Stomach (tissue), 4 donors: ENCODE results near the gene ME3.

ENCODE experiments used
- POLR2A ChIP-seq, 4 donors: fragments of 450-650 bp; IDR thresholded peaks; one replicate each; pipeline ENCODE4 v1.6.1; 2016; ENCODE audit warnings: antibody characterized with exemption in 4 of 4, control low read depth in 2 of 4, mild to moderate bottlenecking in 1 of 4, moderate library complexity in 1 of 4
- TF ChIP-seq, protein P1 (sequence below), 7 experiments: fragments of 450-650 bp in 4 of 7; fragments of 200-600 bp in 3 of 7; sonication (generic) in 3 of 7; IDR thresholded peaks; one replicate each; pipeline ENCODE4 v1.5.1; 2016 to 2019; ENCODE audit warnings: antibody characterized with exemption in 7 of 7, control low read depth in 2 of 7, mild to moderate bottlenecking in 1 of 7

DNA sequence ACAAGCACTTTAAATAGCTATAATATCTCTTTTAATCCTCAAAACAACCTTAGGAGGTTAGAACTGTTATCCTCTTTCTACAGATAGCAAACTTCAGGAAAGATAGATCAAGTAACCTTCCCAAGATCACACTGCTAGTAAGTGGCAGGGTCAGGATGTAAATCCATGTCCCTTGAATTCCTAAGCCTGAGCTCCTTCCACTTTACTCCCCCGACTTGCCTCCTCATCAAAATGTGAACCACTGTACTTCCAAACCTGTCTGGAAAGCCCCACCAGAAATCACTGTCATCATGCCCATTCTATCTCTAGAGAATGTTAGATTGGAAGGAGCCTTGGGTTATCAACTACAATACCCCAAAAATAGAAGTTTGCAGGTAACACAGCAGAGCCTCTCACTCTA, 33.7 kb downstream of the ME3 start:
- TF ChIP-seq, protein P1, sequence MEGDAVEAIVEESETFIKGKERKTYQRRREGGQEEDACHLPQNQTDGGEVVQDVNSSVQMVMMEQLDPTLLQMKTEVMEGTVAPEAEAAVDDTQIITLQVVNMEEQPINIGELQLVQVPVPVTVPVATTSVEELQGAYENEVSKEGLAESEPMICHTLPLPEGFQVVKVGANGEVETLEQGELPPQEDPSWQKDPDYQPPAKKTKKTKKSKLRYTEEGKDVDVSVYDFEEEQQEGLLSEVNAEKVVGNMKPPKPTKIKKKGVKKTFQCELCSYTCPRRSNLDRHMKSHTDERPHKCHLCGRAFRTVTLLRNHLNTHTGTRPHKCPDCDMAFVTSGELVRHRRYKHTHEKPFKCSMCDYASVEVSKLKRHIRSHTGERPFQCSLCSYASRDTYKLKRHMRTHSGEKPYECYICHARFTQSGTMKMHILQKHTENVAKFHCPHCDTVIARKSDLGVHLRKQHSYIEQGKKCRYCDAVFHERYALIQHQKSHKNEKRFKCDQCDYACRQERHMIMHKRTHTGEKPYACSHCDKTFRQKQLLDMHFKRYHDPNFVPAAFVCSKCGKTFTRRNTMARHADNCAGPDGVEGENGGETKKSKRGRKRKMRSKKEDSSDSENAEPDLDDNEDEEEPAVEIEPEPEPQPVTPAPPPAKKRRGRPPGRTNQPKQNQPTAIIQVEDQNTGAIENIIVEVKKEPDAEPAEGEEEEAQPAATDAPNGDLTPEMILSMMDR (IDR thresholded peaks at IDR 0.05), result no peak
- TF ChIP-seq POLR2A (IDR thresholded peaks at IDR 0.05), result no peak
